HL-60 (cell line): ENCODE results near the gene LMAN2.

Source experiments
- DNase-seq, 2 experiments: peaks; one replicate each; pipeline ENCODE4 v3.0.0-alpha.2; 2010 to 2020; ENCODE audit warnings: low read depth in 1 of 2, low spot score in 1 of 2
- H3K27ac ChIP-seq: fragments of 250-450 bp; sonication (Bioruptor Pico); replicated peaks from 2 replicates; pipeline ENCODE4 v1.5.1; 2020; ENCODE audit warnings: mild to moderate bottlenecking, moderate library complexity
- H3K27me3 ChIP-seq: fragments of 250-450 bp; sonication (Bioruptor Pico); 2 replicates; pipeline ENCODE4 v1.5.1; 2021; ENCODE audit warnings: mild to moderate bottlenecking, moderate library complexity; ENCODE audit not compliant: insufficient read depth, poor library complexity, severe bottlenecking
- H3K4me3 ChIP-seq: replicated peaks from 2 replicates; pipeline ENCODE4 v1.5.1; 2011; ENCODE audit warnings: mild to moderate bottlenecking, control low read depth, low read length; ENCODE audit not compliant: insufficient read depth
- CTCF ChIP-seq: IDR thresholded peaks from one replicate; pipeline ENCODE4 v1.5.1; 2011; ENCODE audit warnings: low read length, control low read depth, inconsistent platforms; ENCODE audit not compliant: insufficient read depth
- GABPA ChIP-seq: IDR thresholded peaks from 2 replicates; pipeline ENCODE4 v1.6.1; 2012; ENCODE audit warnings: low read depth
- POLR2AphosphoS5 ChIP-seq: IDR thresholded peaks from 2 replicates; pipeline ENCODE4 v1.6.1; 2012; ENCODE audit warnings: low read depth
- REST ChIP-seq: IDR thresholded peaks from 2 replicates; pipeline ENCODE4 v1.6.1; 2012; ENCODE audit warnings: low read depth; ENCODE audit not compliant: insufficient replicate concordance
- SPI1 ChIP-seq: IDR thresholded peaks from 2 replicates; pipeline ENCODE4 v1.6.1; 2012; ENCODE audit warnings: low read depth, mild to moderate bottlenecking, borderline replicate concordance

LMAN2 gene

GRCh38 chr5:177371120-177372033 is 19.9 kb upstream of the LMAN2 start:
- H3K27ac ChIP-seq: no peak overlapping the region
- no peak for DNase-seq

GRCh38 chr5:177370488-177371119 is 19.1 kb upstream of the LMAN2 start:
- Histone ChIP-seq H3K27ac (no peak overlapping the region), H3K27me3 (no peaks in the 10 kb centered on the region), H3K4me3 (no peak overlapping the region)
- no peak for TF ChIP-seq REST
- TF ChIP-seq SPI1: no peak
- no peak for TF ChIP-seq POLR2AphosphoS5
- TF ChIP-seq GABPA: no peak
- TF ChIP-seq CTCF: no peak
- DNase-seq: no peak

More at GRCh38 chr5:177371120-177372033, 19.9 kb upstream of the LMAN2 start:
- no peak for TF ChIP-seq SPI1
- TF ChIP-seq REST: no peak
- TF ChIP-seq GABPA: no peak
- no peak for TF ChIP-seq CTCF
- TF ChIP-seq POLR2AphosphoS5: no peak
- Histone ChIP-seq H3K4me3 (no peak overlapping the region), H3K27me3 (no peaks in the 10 kb centered on the region)

GRCh38 chr5:177369645-177370440 is 18.4 kb upstream of the LMAN2 start:
- no peak for DNase-seq

More at GRCh38 chr5:177369645-177370440, 18.4 kb upstream of the LMAN2 start:
- TF ChIP-seq GABPA (no peak), REST (no peak), POLR2AphosphoS5 (no peak), SPI1 (no peak), CTCF (no peak)
- Histone ChIP-seq H3K27me3 (no peaks in the 10 kb centered on the region), H3K27ac (no peak overlapping the region), H3K4me3 (no peak overlapping the region)
